ENCODE results near the gene PRKAR1B.

- TF ChIP-seq, protein P1, sequence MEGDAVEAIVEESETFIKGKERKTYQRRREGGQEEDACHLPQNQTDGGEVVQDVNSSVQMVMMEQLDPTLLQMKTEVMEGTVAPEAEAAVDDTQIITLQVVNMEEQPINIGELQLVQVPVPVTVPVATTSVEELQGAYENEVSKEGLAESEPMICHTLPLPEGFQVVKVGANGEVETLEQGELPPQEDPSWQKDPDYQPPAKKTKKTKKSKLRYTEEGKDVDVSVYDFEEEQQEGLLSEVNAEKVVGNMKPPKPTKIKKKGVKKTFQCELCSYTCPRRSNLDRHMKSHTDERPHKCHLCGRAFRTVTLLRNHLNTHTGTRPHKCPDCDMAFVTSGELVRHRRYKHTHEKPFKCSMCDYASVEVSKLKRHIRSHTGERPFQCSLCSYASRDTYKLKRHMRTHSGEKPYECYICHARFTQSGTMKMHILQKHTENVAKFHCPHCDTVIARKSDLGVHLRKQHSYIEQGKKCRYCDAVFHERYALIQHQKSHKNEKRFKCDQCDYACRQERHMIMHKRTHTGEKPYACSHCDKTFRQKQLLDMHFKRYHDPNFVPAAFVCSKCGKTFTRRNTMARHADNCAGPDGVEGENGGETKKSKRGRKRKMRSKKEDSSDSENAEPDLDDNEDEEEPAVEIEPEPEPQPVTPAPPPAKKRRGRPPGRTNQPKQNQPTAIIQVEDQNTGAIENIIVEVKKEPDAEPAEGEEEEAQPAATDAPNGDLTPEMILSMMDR (conservative IDR thresholded peaks at IDR 0.05; ENCODE audit: low read depth, low read length), result no peak
- TF ChIP-seq EZH2 (IDR thresholded peaks at IDR 0.05; ENCODE audit: borderline replicate concordance, low read depth, low read length, poor library complexity, severe bottlenecking), result no peak
Measured at GRCh38 chr7:676972-677385, 50.1 kb downstream of the PRKAR1B start.

All from A673 (cell line).